Measurements from ENCODE around the gene PLA2G6.

GRCh38 chr22:38165922-38166593 is 15.6 kb downstream of the PLA2G6 start:
- TF ChIP-seq POLR2A (IDR thresholded peaks at IDR 0.05) (no peak), POLR2AphosphoS5 (IDR thresholded peaks at IDR 0.05) (no peak)

All from prostate gland (tissue), 1 donor.